GM15510 (cell line): ENCODE measurements around the gene MIF4GD.

Experiments
- POLR2A ChIP-seq: IDR thresholded peaks from 3 replicates; pipeline ENCODE4 v1.6.1; 2011; ENCODE audit warnings: borderline replicate concordance; ENCODE audit not compliant: insufficient read length; ENCODE audit errors: extremely low read depth

Gene MIF4GD

GRCh38 chr17:75269844-75270217, 1.2 kb downstream of the MIF4GD start:
- no peak for TF ChIP-seq POLR2A

DNA sequence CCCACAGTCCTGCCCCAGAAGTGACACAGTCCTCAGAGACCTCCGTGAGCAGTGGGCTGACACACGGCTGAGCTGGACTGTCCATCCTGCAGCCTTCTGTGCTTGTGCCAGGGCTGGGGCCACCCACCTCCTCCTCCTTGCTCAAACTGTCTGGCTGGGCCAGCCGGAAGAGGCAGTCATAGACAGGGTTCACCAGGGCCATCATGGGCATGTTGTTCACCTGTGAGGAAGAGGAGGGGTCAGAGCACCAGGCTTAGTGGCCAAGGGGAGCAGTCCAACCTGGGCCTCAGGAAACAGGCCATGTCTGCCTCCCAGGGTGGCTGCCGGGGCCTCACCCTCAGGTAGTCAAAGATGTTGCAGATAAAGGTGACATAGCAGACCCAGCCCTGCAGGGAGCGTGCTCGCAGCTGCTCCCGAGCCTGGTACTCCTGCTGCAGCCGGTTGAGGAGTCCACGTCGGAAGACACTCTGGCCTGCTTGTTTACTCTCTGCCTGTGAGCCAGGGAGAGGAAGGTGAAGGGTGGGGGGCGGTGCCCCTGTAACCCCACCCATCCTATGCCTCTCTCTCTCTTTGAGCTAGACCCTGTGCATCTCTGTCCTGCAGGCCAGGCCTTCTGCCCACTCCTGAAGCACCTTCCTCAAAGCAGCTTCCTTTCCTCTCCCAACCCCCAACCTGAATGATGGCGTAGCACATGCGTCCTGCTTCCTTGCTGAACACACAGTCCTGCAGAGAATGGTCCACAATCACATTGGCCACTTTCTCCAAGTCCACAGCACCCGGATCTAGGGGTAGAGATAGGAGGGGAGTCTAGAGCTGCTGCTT, 3.4 kb downstream of the MIF4GD start:
- no peak for TF ChIP-seq POLR2A

DNA sequence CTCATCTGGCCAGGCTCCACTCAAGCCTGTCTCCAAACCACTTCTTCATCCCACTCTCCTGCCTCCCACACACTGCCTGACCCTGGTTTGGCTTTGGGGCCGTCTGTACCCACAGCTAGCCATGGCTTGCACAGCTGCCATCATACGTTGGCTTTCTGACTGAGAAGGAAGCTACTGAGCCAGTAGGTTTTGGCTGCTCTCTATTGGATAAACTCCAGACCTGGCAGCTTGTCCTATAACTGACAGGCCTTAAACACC, 3.9 kb downstream of the MIF4GD start:
- TF ChIP-seq POLR2A: no peak

DNA sequence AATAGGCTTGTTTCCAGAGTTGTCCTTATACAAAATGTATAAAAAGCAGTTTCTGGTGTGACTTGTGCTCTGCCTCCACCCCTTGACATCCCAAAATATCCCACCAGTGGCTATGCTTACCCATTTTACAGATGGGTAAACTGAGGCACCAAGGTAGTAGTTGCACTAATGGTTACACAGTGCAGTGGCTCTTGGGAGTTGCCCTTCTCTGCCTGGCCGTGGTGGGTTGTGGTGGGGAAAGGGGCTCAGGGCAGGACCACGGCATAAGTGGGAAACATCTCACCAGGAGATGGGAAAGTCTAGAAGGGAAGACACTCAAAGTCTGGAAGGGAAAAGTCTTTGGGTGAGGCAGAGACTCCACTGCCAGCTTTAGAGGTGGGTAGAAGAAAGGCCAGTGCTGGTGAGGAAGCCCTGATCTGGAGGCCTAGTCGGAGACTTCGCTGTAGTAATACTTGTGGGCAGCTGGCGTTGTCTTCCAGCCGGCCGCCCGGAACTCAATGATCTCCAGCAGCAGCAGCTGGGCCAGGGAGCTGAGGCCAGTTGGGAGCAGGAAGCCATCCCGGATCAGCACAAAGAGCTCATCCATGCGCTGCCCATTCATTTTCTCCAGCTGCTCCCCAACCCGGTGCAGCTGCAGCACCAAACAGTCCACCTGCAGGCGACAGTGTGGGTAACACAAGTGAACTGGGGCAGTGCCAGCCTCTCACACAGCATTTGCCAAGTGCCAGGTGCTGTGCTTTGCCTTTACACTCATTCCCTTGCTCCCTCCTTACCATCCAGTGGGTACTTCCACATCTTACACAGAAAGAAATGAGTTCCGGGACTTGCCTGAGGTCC, 4.5 kb downstream of the MIF4GD start:
- TF ChIP-seq POLR2A: no peak

DNA sequence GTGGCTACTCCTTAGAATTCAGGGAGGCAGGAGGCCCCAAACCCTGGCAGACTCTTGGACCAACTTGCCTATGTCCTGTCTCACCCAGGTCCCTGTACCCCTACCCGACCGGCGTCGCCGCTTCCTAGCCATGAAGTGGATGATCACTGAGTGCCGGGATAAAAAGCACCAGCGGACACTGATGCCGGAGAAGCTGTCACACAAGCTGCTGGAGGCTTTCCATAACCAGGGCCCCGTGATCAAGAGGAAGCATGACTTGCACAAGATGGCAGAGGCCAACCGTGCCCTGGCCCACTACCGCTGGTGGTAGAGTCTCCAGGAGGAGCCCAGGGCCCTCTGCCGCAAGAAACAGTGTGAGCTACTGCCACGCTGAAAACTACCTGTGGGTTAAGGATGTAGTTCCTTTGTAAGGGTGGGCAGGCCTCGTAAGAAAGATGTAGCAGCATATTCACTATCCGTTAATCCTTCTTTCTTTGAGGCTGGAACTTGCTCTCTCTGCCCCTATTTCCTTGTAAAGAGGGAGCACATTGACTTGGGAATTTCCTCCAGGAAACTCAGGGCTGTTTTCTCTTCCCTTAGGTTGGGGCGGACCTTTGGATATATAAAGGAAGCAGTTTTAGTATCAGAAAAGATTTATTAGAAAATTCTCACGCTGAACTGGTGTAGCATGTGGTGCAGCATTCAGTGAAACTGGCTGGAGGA, 5.3 kb downstream of the MIF4GD start:
- no peak for TF ChIP-seq POLR2A

DNA sequence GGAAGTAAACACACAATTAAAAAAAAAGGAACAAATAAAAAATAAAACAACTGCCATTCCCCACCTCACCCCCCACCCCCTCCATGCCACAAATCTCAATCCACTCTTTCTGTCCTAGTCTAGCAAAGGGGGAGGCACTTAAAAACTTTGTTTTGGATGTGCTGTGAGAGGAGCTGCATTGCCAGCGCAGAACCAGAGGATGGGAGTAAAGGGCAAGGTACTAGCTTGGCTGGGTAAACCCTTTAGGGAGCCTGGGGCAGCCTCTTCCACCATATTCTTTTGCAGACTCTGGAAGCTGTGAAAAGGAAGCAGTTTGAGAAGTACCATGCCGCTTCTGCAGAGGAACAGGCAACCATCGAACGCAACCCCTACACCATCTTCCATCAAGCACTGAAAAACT, 8.0 kb downstream of the MIF4GD start:
- no peak for TF ChIP-seq POLR2A

DNA sequence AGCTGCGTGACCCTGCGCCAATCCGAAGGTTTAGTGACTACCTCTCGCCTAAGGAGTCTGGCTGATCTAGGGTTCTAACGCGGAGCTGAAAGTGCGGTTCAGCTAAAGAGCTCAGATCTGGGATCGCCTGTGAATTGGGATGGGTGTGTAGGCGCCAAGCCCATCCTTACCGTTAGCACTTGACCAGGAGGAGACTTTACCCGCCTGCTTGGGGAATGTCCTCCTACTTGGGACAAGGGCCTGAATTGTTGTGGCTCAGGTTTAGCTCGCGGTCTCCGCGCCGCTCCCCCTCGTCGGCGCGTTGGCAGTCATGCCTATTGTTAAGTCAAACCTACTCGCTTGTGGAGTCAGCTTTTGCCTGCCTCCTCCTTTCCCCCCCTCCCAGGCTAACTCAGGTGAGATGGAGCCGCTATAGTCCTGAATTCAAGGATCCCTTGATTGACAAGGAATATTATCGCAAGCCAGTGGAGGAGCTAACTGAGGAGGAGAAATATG, 8.9 kb downstream of the MIF4GD start:
- no peak for TF ChIP-seq POLR2A

DNA sequence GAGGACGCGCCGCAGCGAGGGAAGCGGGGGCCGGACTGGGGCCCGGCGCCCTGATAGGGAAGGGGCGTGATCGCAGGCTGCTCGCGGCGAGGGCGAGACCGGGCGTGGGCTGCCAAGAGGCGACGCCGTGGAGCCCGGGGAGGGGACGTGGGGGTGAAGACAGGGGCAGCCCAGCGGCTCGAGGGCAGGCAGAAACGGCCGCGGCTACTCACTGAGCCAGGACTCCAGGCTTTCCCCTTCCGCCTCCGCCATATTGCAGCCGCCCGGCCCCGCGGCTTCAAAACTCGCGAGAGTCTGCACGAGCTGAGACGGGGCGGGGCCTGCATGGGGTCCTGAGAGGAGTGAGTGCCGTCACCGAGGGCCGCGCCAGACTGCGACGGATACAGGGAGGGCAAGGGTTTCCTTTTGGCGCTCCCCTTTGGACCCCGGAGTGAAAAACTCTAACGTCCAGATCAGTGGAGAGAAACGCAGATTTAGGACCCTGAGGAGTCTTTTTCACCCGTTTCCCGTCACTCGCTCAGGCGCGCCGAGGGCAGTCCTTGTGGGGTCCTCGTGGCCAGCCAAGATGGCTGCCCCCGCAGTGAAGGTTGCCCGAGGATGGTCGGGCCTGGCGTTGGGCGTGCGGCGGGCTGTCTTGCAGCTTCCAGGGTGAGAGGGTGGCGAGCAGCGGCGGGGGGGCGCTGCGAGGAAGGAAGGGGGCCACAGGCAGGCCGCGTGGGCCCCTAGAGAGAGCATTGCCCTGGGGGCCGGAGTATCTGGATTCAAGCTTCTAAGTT, 9.5 kb downstream of the MIF4GD start, which contains the start of the genes GGA3 and MRPS7:
Gene GGA3 (minus strand): TSS at position 271 of the 776 bp plus-strand sequence. CDS start 19 bp downstream, at position 252.
Gene MRPS7 (plus strand): TSS at position 544 of the 776 bp plus-strand sequence. CDS start 22 bp downstream, at position 566.
- TF ChIP-seq POLR2A: peak; percentile 80

- no peak for TF ChIP-seq POLR2A
Observed at GRCh38 chr17:75260641-75261335, 10.2 kb downstream of the MIF4GD start.

- no peak for TF ChIP-seq POLR2A
Observed at GRCh38 chr17:75252039-75252816, 18.8 kb downstream of the MIF4GD start.

DNA sequence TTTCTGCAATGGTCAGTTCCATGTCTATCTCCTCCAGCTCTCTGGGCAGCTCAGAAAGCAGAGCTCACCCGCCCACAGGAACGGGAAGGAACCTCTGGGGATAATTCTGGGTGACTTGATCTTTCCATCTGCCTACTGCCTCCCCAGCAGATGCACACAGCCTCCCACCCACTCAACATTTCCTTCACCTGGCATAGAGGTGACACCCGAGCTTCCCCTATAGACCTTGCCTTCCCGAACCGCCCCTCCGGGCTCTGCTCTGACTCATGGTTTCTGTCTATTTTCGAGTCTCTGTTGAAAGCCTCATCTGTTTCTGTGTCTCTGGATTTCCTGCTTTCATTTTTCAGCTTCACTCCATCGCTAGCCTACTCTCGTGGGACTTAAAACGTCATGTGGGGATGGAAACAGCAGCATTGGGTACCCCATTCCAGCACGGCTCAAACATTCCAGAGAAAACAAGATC, 21.0 kb downstream of the MIF4GD start:
- TF ChIP-seq POLR2A: no peak

DNA sequence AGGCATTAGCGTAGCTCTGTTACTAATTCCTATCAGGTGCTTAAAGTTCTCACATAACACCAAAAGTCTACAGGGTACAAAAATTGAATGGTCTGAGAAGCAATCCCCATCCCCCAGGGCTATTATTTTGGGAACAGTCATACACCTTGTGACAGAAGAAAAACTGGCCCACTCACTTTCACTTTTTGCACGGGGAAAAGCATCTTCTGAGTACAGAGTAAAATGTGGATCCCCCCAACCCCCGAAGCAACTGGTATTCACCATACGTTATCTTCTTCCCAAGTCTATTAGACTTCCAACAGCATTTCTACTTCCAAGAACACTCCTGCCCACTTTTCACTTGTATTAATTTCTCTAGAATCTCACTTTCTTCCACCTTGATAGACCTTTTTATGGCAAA, 21.5 kb downstream of the MIF4GD start:
- TF ChIP-seq POLR2A: no peak

GRCh38 chr17:75246404-75246803, 24.6 kb downstream of the MIF4GD start:
- no peak for TF ChIP-seq POLR2A

GRCh38 chr17:75245011-75245410, 26.0 kb downstream of the MIF4GD start:
- no peak for TF ChIP-seq POLR2A
